ENCODE results near the gene RGS6.

The RGS6 gene

DNA sequence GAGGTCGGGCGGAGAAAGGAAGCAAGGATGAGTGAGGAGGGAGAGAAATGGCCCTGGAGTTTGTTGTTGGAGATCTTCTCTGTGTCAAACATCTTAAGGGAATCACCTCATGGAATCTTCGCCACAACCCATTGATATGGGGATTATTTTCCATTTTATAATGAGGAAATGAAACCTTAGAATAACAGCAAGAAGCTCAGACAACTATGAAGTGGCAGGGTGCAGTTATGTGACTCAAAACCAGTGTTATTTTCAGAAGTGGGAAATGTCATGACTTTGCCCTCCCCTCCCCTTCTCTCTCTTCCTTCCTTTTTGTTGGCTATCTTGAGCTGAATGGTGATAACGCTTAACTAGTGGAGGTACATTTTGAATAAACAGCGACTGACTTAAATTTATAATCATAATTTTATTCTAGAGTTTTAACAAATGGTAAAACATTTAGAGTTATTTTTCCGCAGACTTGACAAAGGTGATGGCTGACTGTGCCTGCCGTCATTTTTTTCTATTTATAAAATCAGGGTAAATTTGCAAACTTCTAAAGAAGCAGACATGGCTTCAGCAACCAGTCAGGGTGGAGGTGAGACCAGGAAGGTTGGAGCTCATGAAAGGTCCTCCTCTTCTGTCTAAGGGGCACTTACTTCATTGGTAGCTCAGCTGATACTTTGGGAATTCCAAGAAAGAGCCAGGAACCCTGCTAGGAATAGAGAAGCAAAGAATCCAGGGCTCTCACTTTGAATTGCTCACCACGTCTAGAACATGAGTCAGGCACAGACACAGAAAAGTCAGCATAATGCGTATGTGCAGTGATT lies 232.4 kb downstream of the RGS6 start:
- DNase-seq: no peak
- peak; percentile 52 for ATAC-seq

DNA sequence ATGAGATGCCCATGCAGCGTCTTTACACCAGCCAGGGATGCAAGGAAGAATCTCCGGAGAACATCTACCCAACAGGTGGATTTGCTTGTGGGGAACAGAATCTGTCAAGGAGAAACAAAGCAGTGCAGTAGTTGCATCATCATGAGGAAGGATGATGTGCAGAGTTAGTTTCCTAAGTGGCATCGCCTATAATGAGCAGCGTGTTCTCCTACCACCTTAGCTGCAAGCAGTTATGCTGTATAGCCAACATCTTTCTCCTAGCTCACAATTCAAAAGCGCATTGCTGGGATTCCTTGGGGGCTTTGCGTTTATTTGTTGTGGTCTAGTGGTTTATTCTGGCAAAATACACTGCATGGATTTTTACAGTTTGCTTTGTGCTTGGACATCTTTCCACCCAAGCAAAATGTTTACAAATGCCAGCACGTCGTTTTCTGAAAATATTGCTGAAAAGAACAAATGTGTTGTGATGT lies 233.0 kb downstream of the RGS6 start:
- ATAC-seq: no peak

DNA sequence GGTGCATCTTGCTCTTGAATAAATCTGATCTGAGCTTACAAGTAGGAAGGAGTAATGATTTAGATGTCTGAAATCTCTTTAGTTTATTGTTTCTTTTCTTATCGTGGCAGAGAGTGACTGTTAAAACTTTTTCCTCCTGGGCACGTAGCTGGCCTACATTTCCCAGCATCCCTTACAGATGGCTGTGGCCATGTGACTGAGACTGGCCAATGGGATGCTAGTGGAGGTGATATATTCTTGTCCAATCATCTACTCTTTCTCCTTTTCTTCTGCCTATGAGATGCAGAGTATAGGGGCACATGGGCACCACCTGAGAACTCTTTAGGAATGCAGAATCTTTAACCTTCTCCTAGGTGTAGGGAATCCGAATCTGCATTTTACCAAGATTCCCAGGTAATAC lies 237.3 kb downstream of the RGS6 start:
- no peak for ATAC-seq

More for the DNA sequence above, 233.0 kb downstream of the RGS6 start:
- DNase-seq: no peak

DNA sequence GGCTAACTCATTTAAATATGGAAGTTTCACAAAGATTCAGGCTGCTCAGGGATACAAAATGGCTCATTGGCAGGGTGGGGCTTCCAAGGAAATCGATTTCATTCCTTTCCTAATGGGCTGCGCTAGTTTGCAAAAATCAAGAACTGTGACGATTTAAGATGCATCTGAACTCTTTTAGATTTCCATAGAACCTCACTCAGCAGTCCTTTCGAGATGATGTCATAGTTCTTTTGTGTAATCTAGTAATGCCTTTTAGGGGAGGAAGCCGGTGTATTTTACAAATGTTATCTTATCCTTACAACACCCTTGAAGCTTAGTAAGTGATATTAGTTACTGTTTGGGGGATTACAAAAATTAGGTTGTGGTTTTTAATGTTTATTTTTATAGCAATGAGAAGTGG lies 239.8 kb downstream of the RGS6 start:
- ATAC-seq (no peak), DNase-seq (no peak)

More for the DNA sequence above, 237.3 kb downstream of the RGS6 start:
- no peak for DNase-seq

DNA sequence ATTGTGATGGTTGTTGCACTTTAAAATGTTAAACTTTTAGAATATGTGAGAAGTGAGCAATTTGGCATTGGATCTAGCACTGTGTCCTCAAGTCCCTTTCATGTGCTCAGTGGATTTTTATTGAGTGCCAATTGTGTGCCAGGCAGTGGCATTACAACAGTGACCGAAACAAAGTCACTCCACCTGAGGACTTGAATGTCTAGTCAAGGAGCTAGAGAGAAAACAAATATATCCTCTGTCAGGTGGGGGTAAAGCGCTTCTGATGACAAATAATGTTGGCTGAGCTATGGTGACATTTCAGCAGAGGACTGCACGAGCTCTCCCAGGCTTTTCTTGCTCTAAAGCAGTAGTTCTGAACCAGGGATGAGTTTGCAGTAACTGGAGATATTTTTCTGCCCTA lies 240.4 kb downstream of the RGS6 start:
- ATAC-seq (no peak), DNase-seq (no peak)

DNA sequence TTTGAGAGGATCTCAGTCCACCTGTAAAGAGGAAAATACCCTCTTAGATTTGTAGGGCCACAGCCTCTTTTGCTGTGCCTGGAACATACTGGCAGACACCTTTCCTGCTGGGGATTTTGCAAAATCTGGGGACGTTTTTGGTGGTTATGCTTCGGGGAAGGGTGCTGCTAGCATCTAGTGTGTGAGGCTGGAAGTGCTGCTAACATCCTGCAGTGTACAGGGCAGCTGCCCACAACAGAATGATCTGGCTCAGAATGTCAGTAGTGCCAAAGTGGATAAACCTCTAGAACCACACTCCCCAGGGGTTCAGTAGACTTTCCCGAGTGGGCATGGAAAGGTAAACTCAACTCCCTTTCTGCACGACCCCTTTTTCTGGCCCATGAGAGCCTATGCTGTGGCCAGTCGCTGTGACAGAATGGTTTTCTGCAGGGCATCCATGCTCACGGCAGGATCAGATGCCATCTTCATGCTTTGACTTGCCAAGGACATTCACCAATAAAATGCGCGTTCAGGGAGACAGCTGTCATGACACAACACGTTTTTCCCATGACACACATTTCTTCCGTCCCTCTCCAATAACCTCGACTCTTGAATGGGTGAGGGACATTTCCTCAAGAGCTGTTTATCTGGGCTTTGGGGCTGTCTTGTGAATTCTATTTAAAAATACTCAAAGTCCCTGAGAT lies 240.9 kb downstream of the RGS6 start:
- ATAC-seq: no peak

DNA sequence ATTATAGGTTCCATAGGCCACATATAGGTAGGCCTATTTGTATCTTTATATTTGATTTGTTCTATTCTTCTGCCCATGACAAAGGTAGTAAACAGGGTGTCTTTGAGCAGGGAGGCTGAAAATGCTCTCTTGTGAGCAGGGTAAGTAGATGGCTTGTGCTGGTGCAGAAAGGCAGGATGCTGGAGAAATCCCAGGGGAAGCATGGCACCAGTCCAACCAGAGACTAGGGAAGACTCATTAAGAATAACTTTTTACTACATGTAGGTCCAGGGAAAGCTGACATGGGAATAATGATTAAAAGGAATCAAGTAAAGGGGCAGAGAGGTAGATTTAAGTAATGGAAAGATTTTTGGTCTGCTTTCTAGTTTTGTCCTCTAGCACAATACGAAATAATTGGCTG lies 245.0 kb downstream of the RGS6 start:
- no peak for ATAC-seq
- DNase-seq: no peak

More for the DNA sequence above, 240.9 kb downstream of the RGS6 start:
- DNase-seq: no peak

DNA sequence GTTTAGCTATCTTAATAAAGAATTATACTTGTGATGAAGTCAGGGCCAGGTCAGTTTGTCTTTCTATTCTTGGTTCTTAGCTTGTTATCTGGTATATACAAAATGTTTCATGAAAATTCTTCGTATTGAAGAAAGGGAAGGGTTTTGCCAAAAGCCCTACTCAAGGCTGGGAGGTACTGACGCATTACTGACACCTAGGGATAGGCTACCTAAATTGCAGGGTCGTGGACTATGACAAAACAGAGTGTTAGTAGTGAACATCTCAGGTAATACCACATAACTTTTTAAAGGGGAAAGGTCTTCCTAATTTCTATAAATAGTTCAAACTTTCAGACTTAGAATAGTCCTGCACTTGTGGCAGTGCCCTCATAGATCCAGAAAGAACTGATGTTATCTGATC lies 246.3 kb downstream of the RGS6 start:
- DNase-seq (no peak), ATAC-seq (no peak)

DNA sequence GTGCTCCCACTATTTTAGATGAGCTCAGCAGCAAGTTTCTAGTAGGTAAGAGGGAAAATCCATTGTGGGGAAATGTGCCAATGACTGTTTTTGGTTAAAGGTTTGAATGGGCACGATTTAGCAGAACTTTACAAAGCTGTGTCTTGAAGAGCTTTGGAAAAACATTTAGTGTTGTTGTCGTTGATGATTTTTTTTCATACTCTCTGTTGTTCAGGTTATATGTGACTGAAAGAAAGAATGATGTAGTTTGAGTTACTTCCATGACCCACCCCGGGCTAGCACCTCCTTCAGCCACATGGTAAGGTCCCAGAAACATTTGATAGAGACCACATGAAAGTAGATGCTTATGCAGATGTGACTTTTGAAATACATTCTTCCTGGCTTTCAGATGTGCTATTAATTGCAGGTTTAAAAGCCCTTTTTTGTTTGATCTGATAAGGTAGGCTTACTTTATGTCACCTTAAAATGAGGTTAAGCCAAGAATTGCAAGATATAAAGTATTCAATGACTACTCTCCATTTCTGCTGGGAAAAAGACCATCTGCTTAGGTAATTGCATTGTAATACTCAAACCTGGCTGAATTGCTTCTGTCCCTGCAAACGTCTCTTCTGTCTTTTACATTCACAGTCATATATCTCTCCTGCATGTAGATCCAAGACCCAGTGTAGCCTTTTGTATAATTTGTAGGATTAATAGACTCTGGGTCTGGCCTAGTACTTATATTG lies 250.6 kb downstream of the RGS6 start:
- no peak for ATAC-seq

DNA sequence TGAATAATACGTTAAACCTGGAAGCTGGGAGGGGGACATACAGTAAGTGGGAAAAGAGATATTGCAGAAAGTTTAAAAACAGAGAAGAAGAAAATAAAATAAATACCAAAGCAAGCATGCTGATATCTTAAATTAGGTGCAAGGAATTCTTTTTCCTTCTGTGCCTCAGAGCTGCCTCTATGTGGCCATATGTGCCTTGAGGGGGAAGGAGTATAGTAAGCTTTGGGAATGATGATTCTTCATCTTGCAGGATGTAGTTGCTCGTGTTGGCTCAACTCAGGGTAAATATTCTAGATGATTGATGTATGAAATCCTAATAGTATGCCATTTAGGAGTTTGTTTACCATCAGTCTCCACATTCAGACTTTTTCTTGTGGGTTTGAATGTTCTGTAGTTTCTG lies 251.4 kb downstream of the RGS6 start:
- DNase-seq (no peak), ATAC-seq (no peak)

More for the DNA sequence above, 250.6 kb downstream of the RGS6 start:
- DNase-seq: no peak

DNA sequence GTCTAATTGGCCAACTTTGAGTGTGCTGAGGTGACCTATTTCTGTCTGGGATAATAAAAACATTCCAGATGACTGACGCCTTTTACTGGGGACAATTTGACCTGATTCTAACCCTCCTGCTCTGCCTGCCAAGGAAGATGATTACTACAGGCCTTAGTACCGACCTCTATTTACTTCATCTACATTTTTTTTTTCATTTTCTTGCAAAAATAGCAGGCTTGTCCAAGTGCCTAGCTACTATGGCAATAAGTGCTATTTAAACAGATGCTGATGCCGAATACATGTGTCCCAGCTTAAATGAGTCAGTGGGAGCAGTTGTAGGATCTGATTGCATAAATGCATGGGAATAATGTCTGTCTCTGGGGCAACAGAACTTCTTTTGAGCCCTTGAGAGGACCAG lies 254.3 kb downstream of the RGS6 start:
- ATAC-seq (no peak), DNase-seq (no peak)

DNA sequence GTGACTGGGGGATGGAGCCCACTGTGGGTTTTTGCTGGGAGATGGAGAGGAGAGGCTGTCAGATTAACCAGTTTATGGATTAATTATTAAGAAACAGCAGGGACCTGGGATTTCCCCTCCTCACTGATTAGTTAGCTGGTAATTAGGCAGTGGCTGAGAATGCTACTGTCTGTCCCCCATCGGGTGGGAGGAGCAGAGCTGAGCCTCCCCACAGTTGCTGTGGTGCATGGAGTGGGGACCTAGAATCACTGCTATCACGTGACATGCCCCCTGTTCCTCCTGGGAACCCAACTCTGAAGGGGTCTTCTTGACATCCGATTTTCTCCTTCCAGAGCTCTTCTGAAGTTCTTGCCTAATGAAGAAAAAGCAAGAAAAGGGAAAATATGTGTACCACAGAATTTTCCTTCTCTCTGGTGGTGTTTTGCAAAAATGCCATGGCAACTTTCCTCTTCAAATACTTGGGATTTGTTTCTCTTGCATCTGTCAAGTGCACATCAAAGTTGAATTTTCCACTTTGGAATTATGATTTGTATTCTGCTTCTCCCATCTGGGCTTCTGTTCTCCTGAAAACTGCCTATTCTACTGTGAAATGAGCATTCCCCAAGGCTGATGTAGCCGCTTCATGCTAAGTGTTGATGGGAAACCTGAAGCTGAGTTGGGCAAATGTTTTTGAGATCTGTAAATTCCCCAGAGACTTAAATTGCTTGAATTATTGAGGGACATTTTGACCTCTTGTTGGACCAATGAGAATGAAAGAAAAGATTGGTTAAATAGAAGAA lies 264.2 kb downstream of the RGS6 start:
- ATAC-seq: no peak
- DNase-seq: no peak

DNA sequence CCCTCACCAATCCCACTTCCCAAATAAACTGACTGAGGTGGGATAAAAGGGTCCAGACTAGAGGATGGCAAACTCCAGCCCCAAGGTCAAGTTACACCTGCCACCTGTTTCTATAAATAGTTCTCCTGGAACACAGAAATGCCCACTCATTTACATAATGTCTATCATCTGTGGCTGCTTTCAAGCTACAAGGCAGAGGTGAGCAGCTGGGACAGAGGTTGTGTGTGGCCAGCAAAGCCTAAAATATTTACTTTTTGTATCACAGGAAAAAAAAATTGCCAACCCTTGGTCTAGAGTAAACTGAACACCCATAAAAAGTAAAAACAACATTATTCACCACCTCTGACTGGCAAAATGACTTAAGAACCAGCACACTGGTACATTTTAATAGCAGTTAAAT lies 269.4 kb downstream of the RGS6 start:
- ATAC-seq: no peak

DNA sequence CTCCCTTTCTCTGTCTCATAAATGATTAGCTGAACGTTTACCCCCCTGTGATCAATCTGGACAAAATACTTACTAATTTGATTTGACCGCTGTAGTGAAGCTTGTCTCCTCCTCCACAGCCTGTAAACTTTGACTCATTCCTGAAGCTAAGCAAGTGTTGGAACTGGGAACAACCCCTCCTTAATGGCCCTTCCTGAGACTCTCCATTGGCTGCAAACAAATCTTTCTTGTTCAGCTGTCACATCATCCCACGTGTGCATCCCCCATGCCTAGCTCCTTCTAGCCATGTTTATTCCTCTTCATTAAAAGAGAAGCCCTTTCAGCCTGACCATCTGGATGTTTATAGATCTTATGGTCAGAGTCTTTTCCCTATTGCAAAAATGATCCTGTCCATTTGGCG lies 281.2 kb downstream of the RGS6 start:
- ATAC-seq (no peak), DNase-seq (no peak)

More for the DNA sequence above, 269.4 kb downstream of the RGS6 start:
- no peak for DNase-seq

DNA sequence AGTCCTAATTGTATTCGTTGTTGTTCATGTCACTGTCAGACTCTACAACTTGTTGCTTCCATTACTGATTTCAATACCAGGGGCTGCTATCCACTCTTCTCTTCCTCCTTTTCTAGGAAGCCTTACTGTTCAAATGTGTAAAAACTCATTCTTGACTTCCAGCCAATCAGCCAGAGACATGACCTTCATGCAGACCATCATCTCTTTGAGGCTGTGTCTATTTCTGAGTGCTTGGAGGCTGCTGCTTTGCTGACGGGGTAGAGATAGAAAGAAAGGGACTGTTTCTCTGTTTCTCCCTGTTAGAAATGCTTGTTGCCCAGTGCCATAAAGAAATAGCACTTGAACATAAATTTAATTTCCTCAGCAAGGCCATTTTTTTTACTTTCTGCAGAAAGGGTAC lies 282.9 kb downstream of the RGS6 start:
- ATAC-seq (no peak), DNase-seq (no peak)

DNA sequence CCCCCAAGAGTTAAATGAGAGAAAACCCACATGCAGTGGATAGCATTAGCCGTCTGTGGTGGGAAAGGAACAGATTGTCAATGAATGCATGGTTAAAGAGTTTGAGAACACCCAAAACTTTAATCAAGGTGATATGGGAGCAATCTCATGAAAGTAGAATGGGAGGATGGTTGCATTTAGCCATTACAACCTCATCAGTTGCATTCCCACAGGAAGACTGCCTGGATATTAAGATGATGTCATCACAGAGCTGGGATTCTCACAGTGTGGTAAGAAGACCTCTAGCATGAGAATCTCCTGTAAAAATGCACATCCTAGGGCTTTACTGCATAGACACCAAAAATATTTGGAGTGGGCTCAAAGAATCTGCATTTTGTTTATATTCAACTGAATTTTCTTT lies 284.9 kb downstream of the RGS6 start:
- ATAC-seq (no peak), DNase-seq (no peak)

DNA sequence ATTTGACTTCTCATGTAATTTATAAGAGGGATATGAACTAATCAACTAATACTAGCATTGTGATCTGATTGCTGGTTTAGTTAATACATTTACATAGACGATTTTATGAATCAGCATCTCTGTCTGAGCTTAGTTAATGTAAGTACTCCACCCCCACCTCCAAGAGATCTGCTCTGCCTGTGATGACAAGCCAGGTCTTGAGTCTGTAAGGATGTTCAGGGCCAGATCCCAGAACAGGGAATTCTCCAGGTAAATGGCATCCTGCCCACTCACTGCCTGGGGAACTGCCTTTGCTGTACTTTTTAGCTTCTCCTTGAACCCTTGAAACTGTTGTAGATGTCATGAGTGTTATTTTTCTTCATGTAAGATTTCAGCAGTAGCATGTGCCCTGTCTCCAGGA lies 289.8 kb downstream of the RGS6 start:
- no peak for DNase-seq
- no peak for ATAC-seq

DNA sequence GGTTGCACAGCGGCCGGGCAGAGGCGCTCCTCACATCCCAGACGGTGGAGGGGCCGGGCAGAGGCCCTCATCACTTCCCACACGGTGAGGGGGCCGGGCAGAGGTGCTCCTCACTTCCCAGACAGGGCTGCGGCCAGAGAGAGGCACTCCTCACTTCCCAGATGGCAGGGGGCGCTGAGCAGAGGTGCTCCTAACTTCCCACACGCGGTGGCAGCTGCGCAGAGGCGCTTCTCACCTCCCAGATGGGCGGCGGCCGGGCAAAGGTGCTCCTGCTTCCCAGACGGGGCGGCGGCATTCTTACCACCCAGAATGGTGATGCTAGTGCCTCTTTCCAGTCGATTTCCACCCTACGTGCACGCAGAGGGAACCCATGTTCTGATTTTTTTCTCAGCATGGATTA lies 304.4 kb downstream of the RGS6 start:
- no peak for DNase-seq
- ATAC-seq: no peak

DNA sequence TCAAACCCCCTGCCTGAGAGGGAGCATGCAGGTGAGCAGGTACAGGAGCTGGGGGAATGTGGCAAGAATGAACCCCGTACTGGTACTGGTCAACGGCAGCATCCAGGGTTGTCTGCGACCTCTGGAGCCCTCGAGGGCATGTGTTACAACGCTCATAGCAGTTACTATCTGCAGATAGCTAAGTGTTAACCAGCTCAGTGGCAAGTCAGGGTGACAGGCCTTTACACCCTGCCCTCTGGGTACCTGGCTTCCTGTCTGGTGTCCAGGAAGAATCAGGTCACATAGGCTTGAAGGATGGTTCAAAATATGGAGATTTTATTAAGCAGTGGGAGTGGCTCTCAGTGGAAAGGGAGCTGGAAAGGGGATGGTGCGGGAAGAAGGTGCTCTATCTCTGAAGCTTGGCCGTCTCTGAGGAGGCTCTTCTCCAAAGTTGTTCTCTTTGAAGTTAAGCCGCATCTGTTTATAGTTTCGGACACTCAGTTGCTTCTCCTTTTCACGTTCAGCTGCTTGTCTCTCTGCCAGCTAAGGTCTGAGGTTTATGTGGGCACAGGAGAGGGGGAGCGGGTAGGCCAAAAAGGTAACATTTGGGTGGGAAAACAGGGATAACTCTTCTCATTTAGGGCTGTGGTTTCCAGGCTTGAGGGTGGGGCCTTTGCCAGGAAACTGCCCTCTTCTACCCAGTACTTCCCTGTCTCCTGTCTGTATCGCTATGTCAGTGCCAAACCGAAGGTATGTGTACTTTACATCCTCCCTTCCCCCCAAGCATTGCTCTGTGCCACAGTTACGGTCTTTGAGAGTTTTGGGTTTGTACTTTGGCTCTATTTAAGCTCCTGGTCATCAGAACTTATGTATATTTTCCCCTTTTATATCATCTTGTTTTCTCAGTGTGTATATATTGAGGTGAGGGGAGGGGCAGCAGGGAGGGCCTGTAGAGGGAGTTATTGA lies 305.8 kb downstream of the RGS6 start:
- no peak for ATAC-seq
- no peak for DNase-seq

DNA sequence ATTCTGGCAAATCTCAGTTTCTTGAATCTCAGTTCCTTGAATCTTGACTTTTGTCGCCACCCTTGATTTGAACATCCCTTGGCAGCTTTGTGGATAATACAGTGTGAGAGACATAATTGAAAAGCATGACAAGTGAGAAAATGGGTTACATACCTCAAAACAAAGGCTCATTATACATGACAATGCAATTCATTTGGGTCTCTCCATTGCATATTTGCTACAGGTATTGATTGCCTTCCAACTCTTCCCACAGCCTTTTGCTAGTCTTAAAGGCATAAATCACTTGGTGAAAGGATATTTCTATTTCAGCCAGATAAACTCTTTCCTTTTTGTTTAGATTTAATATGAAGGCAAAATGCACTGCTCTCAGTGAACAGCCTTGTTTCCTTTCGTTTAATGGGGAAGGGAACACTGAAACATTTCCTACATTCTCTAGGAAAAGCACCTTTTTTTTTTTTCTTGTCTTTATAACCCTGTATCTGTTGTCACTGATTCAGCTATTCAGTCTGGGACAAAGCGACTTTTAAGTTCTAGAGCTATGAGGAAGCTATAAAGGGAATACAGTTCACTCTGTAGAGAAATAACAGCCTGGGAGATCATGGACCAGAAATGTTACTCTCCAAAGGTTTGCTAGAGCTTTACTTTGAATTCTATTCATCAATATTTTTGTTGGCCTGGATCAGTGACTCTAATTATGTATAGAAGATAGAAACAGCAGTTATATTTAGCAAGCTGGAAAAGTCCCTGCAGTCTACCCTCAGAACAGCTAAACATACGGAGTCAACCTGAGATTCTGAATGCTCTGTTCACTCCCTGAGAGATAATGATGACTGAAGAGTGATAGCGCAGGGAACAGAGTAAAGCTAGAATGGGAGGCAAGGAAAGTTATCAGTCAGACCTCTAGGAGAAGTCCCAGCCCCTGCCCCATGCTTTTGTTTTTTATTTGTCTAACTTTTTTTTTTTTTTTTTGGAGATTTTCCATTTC lies 311.4 kb downstream of the RGS6 start:
- ATAC-seq (no peak), DNase-seq (no peak)
